RKO (cell line): ENCODE measurements around the gene TRAF1.
"Not testable (repeated sequence)": the region's sequence is repeated elsewhere in the genome, so short reads cannot be mapped to it uniquely, and the experiment has no call there.

Experiments
- DNase-seq: peaks from one replicate; pipeline ENCODE4 v3.0.0-alpha.2; 2016; ENCODE audit warnings: low spot score

Gene TRAF1, protein sequence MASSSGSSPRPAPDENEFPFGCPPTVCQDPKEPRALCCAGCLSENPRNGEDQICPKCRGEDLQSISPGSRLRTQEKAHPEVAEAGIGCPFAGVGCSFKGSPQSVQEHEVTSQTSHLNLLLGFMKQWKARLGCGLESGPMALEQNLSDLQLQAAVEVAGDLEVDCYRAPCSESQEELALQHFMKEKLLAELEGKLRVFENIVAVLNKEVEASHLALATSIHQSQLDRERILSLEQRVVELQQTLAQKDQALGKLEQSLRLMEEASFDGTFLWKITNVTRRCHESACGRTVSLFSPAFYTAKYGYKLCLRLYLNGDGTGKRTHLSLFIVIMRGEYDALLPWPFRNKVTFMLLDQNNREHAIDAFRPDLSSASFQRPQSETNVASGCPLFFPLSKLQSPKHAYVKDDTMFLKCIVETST

DNA sequence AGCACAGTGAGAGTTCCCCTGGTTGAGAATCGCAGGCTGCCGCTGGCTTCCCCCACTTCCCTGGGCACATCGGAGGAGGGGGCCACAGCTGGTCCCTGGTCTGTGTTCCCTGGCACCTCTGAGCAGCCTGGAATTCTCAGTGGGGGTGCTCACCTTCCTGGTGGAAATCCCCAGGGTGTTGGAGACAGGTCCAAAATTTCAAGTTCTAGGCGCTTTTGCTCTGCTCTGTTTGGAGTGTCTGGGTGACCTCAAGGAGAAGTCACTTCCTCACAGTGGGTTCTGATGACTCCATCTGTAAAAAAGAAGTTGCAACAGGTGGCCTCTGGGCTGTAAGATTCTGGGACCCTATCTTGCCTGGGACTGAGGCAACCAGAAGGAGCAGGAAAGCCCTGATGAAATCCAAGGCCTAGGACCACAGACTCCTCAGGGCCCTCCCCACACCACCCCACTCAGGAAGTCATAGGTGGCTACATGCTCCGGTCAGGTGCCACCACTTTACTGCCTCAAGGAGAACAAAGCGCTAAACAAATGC is at the start of gene TRAF1:
Gene TRAF1 (minus strand): TSS at position 400 of the 532 bp plus-strand sequence. CDS start 721 bp downstream, outside the sequence.
- no peak for DNase-seq

DNA sequence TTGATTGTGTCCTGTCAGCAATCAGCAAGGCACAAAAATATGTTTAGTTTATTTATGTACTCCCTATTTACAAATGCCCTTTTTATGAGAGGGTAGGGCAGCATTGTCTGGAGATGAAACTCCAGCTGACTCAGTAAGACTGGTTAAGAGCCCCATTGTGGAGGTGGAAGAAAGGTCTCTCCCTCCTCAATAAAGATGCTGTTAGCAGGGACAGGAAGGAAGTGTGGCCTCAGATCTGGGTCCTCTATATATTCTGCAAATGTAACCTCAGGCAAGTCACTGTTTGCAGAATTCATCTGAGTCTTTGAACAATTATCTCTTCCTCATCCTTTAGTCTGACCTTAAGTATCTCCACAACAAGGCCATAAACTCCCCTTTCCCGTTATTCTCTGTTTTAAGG is 48.3 kb upstream of the TRAF1 start:
- DNase-seq = no peak

DNA sequence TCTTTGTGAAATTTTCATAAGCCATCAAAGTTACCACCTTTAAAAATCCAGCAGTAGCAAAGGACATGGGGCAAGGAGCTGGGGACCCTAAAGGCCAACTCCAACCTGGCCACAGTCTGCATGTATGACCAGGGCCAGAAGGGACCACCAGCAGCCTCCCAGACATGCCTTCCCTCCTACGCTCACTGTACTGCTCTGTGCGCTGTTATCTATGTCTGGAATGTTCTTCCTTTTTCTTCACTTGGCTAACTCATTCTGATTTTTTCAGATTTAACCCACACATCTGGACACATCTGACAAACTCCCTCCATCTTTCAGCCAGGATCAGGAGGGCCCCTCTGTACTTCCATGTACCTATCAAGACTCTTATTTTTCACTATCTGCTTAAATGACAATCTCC is 47.6 kb upstream of the TRAF1 start:
- DNase-seq = no peak

DNA sequence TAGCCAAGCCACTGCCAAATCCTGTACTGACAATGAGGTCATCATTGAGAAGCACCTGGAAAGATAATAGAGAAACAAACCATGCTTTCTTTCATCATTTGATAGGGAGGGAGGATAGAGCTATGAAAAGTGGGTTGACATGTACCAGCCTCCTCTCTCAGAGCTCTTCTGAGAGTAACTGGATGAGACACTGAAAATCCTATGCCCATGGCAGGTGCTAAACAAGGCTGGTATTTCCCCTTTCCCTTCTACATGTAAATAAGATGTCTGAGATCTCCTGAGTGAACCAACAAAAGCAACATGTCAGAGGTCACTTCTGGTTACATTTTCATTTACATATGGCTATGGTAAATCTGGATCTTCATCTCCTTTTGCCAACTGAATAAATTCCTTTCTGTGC is 45.3 kb upstream of the TRAF1 start:
- no peak for DNase-seq

DNA sequence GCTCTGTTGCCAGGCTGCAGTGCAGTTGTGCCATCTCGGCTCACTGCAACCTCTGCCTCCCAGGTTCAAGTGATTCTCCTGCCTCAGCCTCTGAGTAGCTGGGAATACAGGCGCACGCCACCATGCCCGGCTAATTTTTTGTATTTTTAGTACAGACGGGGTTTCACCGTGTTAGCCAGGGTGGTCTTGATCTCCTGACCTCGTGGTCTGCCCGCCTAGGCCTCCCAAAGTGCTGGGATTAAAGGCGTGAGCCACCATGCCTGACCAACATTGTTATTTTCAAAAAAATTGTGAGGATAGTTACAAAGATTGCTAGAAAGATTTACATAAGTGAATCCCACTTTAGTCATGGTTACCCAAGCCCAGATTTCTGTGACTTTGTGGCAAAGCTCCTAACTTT is 44.9 kb upstream of the TRAF1 start:
- not testable (repeated sequence) for DNase-seq

DNA sequence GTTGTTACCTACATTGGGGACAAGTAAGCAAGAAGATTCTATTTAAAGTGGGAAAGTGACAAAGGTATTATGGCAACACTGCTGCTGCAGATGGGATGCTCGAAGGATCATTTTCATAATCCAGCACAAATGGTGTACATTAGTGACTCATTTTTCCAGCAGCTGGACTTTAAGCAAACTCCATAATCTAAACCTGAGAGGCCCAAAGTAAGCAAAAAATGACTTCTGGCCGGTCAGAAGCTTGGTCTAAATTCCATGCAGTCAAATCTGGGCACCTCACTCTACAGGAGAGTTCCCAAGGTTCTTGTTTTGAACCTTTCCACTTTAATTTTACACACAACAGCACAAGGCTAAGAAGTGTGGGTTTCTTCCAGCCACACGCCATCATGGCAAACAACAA is 43.6 kb upstream of the TRAF1 start:
- no peak for DNase-seq

DNA sequence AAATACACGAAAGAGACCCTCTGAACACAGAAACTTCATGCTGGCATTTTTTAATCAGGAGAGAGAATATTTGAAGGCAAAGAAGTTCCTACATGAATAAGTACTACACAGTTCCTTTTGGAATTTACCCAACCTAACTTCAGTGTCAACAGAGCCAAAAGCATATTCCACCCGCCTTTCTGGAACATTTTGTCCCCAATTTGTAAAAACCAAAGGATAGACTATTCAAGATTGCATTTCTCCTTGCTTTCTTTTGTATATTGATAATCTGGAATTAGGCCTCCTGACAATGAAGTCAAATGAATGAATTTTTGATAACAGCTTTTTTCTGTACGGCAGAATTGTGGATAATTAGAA is 39.4 kb upstream of the TRAF1 start:
- no peak for DNase-seq

DNA sequence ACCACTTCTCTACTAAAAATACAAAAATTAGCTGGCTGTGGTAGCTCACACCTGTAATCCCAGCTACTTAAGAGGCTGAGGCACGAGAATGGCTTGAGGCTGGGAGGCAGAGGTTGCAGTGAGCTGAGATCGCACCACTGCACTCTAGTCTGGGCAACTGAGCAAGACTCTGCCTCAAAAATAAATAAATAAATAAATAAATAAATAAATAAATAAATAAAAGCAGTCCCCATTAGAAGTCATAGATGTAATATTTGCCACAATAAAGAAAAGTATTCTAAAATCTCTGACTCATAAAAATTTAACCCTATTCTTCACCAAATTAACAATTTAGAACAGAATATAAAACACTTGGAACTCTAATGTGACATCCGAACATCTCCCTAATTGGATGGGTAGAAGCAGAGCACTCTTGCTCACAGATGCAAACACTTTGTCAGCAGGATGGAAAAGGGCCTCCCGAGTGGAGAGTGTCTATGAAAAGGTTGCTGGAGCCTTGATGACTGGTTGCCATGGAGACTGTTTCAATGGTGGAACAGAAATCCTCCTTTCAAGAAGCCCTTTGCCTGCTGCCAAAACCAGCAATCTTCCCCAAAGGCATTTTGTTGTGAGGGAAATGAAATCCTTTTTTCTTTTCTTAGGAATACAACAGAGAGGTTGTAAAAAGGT is 38.9 kb upstream of the TRAF1 start:
- DNase-seq = no peak

DNA sequence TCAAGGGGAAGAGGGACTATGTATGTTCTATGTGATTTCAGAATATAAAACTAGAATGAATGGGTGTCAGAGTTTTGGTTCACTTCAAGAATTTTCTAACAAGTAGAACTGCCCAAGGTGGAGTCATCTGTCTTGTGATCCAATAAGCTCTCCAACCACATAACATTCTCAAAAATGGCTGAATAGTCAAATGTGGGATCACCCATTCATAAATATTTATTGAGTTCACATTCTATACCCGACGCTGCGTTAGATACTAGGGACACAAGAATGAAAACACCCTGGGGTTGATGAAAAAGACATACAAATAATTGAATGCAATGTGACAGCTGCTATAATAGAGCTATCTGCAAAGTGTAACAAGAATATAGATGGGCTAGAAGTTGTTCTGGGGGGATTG is 35.3 kb upstream of the TRAF1 start:
- no peak for DNase-seq

DNA sequence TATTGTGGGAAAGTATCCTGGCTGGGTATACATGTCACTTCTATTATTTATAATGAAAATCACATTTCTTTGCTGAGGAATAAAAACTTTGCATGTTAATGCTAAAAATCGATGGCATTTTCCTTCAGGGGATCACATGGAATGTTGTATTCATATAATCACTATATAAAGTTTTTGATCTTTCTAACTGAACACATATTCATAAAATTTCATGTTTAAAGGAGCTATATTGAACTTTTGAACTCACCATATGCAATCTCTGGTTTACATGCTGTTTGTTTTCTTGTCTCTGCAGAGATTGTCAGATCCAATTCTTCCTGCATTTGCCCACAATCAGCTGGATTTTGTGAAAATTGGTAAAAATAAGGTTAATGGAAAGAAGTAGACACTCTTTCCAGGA is 33.4 kb upstream of the TRAF1 start:
- DNase-seq = no peak

DNA sequence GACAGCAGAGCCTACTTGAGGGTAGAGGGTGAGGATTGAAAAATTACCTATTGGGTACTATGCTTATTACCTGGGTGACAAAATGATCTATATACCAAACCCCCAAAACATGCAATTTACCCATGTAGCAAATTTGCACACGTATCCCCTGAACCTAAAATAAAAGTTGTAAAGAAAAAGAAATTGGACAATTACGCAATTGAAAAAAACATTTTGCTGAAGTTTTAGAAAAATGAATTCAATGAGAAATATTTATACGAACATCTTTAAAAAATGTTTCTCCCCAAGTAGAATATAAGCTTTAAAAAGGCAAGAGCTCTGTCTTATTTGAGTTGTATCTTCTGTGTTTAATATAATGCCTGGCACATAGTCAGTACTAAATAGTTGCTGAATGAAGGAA is 30.3 kb upstream of the TRAF1 start:
- no peak for DNase-seq

DNA sequence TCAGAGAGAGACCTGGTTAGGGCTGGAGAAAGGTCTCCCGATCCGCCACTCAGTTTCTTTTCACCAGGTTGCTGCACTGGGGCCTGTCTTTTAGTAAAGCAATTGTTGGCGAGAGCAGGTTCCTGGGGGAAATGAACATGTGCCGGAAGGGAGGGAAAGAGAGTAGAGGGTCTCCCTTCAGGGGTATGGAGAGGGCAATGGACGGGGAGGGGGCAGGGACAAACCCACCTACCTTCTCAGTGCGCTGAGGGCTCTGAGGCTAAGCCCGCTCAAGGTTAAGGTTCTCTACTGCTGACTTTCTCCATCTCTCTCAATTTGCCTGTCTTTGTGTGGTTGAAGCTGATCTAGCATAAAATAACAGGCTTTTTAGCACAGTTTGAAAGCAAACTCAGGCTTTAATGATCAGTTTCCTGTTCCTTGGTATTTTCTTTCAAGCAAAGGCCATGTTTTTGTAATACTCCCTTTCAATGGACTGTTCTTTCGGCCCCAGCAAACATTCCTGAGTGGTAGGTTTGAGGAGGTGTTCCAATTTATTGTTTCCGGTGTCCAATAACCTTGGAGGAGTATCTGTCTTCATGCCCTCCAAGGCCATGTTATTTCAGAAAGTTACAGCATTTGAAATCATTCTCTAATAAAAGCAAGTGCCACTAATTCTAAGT is 25.5 kb upstream of the TRAF1 start:
- no peak for DNase-seq

DNA sequence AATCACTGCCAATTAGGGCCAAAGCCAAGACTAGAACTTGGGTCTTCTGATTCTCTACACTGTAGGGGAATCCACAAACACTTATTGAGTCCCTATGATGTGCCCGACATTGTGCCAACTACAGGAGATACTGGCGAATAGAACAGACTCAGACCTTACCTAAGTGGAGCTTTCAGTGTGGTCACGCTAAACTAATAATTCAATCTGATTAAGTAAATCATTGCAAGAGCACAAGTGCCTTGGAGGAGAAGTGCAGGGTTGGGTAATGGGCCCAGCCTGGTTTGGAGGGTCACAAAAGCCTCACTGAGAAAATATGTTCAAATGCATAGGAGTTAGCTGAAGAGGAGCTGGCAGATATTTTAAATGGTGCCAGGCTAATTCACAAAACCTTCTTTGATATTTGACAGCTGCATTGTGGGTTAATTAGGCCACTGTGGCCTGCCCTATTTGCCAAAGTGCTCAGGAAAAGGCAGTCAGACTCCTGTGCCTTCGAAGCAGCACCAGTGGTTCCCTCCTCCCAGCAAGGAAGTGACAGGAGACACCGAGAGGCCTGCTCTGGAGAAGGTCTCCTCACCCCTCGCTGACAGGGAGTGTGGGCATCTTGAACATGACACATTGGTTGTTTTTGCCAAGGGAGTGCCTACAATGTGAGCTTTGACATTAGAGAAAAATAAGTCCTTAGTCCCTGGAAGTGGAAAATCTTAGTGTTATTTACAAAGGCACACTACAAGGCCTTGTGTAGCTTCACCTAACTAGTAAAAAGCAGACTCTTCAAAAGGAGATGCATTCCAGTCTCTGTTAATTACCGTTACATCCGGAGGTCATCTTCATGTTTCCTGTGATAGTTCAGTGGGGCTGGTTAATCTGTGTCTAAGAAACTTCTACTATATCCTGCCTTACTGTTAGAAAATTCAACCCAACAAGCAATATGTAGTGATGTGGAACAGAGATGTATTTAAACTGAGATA is 24.1 kb upstream of the TRAF1 start:
- no peak for DNase-seq

DNA sequence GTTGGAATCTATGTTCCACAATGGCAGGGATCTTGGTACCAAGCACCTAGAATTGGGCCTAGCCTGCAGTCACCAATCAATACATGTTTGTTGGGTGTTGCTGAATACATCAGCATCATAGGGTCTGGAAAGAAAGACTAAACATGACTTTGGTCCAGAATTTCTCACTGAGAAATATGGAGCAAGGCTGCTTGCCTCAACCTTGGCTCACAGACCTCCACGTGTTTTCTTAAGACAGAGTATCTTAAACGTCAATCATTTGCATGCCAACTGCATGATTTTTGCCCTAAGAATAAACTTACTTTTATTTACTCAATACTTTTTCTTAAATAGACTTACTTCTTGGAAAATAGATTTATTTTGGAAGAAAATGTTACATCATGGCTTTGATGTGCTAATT is 22.7 kb upstream of the TRAF1 start:
- DNase-seq = no peak

DNA sequence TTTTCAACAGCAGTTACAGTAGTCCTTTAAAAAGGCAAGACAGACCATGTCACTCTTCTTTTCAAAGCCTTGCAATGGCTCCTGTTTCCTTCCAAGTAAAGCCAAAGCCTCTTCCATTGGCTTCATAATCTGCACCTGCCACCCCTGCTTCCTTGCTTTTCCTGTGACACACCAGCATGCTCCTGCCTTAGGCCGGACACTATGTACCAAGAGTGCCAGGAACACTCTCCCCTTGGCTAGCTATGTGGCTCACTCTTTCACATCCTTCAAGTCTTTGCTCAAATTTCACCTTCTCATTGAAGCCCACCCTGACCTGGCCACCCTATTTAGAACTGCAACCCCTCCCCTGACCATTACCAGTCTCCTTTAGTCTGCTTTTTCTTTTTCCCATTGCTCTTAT is 22.2 kb upstream of the TRAF1 start:
- DNase-seq = no peak

DNA sequence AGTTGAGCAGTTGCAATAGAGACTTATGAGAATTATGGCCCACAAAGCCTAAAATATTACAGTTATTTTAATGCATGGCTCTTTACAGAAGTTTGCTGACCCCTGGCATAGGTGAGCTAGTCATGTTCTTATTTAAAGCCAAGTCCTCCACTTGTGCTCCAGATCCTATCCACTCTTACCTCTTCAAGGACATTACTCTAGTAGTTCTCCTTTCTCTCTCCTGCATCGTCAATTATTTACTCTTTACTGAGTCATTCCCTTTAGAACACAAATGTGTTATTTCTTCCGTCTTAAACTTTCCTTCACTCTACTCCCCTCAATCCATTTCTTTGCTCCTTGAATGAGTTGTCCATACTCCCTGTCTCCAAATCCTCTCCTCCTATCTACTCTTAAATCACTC is 20.6 kb upstream of the TRAF1 start:
- DNase-seq = no peak

DNA sequence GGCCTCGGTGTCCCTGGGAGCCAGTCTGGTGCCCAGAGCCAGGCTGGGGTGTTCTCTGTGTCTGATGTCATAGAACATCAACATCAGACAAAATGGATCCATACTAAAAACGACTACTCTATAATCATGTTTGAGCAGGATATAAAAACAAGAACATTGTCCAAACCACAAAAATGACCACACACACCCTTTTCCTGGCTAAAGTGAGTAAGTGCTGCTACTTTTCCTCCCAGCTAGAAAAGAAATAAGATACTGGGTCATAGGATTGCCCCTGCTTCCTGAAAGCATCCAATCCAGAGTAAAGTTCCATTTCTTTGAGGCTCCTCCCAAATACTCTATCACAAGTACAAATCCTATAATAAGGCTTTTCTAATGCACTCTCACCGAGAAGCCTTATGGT is 19.7 kb upstream of the TRAF1 start:
- DNase-seq = no peak

DNA sequence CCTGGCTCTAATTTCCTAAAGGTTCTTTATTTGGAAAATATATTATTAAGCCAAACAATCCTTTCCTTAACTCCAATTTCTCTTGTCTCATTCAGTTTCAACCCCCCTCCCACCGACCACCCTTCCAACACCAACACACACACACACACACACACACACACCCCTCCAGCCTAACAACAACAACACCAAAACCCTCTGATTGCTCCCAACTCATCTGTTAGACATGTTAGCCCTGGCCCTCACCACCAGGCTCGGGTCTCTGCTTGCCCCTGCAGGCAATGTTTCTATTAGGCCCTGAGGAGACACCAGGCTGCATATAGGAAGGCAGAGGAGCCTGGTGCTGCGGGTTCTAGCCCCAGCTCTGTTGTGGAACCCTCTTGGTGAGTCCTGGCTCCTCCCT is 18.4 kb upstream of the TRAF1 start:
- no peak for DNase-seq

DNA sequence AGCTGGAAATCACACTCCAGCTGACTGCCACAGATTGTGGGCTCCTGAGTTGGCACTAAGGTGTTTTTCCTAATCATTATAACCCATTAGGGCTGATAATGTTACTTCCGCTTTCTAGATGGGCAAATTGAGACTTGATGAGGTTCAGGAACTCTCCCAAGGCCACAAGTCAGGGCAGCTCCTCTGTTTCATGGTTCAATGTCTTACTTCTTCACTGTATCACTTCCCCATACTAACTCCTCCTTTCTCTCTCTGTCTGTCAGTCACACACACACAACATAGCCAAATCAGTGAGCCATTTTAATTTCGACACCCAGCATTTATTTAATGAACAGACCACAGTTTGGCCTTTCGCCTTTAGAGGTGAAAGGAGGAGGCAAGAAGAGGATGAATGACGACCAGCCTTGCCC is 17.8 kb upstream of the TRAF1 start:
- no peak for DNase-seq

DNA sequence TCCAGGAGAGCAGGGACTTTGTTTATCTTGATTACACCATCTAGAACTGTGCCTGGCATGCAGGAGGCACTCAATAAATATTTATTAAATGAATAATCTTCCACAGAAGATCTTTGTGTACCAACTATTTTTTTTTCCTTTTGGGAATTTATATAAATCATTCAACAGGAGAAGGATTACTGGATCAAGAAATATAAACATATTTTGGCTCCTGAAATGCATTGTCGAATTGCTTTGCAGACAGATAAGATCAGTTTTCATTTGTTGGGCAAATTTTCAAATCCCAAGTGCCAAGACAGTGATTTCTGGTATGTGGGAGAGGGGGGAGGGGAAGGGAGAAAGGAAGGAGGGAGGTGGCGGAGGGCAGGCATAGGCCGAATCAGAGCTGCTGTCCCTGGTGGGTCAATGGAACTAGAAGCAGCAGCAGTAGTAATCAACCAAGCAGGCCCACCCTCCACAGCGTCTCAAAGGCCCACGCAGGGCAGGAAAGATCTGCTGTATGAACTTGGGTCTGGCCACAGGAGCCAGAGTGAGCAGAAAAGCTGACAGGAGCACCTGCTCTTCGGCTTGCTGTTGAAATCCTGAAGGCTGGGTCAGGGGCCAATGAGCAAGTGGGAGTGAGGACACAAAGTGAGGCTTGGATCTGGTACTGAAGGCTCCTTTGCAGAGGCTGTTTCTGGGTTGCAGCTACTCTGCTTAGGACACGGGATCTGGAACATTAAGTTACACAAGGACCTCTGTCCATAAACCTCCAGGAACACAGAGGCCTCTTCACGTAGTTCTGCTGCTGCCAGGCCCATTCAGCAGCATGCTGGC is 15.8 kb upstream of the TRAF1 start:
- DNase-seq = no peak
